Germinal center (tissue), 1 donor: ENCODE results near the gene MAP9.
"Not testable (repeated sequence)": the region's sequence is repeated elsewhere in the genome, so short reads cannot be mapped to it uniquely, and the experiment has no call there.

Experiments used
- DNase-seq: peaks from one replicate; pipeline ENCODE4 v3.0.0; 2012; ENCODE audit warnings: mixed read lengths, low spot score

Gene MAP9

DNA sequence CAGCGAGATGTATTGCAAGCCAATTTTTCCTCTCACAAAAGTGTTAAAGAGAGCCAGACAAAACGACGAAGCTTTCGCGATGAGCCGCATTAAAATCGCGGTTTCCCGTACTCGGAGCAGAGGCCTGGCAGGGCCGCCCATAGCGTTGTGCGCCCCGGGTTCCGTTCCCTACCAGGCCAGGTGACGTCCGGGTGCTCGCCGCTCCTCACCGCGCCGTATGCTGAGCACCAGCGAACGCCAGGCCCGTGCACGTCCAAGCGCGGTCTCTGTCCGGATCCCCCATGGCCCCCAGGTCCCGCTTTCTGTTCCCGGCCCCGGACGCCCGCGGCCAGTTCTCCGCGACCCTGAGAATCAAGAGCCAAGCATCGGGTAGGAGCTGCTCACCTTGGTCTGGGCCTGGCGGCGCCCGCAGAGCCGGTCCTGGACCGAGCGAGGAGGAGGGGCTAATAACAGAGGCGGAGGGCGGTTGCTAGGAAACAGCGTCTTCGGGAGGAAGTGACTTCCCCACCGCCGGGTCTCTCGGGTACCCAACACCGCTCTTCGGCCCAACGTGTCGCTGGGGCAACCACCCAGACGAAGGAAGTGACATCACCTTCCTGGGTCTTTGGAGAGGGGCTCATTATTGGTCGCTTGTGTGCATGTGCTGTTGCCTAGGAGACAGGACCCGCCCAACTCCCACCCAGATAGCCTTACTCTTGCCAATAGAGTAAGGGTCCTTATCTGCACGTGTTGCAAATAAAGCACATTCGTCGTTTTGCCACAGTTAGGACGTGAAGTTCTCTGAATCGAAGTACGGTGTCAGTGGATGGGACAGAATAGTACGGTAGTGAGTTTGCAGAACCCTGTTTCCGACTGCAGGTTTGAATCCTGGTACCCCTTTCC, at the start of gene MAP9:
Gene MAP9 (minus strand): TSS at position 579 of the 882 bp plus-strand sequence. CDS start 1,115 bp downstream, outside the sequence.
- DNase-seq = peak; percentile 89

- not testable (repeated sequence) for DNase-seq
Observed at GRCh38 chr4:155424778-155425177, 48.0 kb upstream of the MAP9 start.

DNA sequence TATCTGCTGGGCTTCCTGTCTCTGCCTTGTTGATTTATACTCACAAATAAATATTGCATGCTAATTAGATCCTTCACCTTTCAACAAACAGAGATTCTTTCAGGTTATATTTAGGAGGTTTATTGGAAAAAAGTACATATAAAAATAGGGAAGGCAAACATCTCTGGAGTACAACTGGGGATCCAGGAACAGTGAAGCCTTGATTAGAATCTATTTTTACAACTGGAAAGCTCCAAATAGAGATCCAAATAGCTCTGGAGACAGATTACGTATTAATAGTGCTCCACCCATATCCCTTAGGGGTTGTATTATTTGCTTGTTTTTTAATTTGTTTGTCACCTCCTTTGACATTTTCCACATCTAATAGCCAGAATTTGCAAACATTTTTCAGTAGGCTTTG, 46.9 kb upstream of the MAP9 start:
- DNase-seq = no peak

- no peak for DNase-seq
Observed at GRCh38 chr4:155419266-155419665, 42.5 kb upstream of the MAP9 start.

DNA sequence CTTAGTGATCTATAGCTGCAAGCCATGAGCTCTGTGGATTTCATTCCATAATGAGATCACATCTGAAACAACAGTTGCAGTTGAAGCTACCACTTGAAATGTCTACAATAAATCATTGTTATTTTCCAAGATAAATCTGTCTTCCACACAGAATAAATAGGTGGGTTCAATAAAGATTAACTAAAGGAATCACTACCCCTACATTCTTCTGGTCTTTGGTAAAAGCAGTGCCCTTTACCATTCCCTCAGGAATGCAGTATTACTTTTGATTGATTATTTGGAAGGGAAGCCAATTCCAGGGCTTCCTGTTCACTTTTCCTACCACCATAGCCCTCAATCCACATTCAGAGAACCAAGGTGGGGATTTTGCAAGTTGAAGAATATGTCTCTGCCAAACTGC, 38.9 kb upstream of the MAP9 start:
- no peak for DNase-seq

- no peak for DNase-seq
Observed at GRCh38 chr4:155413451-155413850, 36.7 kb upstream of the MAP9 start.

DNA sequence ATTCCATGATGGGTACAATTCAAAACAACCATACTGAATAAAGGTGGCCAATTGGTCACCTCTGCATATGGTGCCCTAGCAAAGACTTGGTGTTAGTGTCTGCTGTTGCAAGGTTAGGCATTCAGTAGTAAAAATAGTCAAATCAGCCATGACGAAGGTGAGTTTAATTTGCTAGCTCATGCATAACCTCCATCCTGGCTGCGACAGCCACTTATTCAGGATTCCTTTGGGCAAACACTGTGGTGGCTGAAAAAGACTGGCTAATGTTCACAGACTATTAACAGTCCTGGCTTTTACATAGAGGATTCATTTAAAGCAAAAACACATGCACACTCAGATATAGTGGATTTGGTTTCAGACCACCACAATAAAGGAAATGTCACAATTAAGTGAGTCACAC, 34.8 kb upstream of the MAP9 start:
- DNase-seq = no peak

DNA sequence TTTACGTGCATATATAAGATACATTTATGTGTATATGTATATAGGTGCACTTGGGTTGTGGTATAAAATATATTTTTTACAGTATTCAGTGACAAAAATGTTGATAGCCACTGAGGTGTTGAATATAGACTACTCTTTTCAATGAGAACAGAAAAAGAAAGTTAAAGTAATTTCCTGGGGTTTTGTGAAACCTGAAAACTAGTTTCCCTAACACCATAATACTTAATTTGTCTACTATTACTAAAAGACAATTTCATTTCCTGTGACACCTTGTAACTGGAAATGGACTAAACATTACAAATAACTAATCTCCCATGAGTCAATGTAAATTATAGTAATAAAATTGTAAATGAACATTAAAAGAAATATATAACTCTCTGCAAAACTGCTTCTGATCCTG, 32.0 kb upstream of the MAP9 start:
- no peak for DNase-seq

DNA sequence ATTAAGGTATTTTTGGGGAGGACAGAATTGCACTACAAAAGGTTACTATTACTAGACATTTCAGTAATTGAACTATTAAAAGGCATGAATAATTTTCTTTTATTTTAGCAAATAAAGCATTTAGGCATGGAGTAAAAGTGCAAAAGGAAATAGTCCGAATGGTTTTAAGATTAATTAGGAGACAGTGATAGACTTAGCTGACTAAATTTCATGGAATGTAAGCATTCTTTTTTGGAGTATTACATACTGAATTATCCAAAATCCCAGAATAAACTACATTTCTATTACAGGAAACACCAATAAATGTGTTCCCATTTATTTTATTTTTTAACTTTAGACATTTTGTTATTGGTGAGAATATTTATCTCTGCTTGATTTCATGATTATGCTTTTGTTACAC, 30.7 kb upstream of the MAP9 start:
- DNase-seq = no peak

- no peak for DNase-seq
Observed at GRCh38 chr4:155405059-155405458, 28.3 kb upstream of the MAP9 start.

GRCh38 chr4:155403886-155404285, 27.1 kb upstream of the MAP9 start:
- DNase-seq = no peak

DNA sequence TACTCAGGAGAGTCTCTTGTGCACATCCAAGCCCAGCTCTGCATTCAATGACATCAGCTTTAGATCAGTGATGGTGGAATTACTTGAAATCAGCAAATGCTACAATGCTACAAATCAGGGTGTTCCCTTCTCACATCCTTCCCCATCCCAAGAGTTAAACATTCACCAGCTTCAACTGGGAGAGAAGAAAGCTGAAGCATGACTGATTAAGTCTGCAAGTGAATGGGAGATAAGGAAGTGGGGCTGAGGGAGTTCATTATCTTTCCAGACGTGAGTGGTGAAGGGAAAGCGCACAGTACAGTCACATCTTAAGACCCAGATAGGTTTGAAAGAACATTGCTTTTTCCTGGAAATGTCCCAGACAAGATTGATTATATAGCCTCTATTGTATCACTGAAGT, 26.2 kb upstream of the MAP9 start:
- no peak for DNase-seq

DNA sequence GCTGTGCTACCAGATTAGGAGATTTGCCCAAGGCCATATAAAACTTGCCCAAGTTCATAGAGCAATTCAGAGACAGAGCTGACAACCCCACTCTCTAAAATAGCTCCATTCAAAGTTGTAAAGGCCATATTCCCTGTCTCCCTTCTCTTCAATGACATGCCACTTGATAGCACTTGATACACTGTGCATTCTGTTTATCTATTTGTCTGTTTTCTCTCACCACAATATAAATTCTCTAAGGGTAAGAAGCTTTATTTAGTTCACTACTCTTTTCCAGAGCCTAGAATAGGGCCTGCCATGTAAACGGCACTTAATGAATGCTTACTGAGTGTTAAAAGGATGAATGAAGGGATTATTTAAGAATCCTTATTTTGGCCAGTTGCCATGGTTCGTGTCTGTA, 24.1 kb upstream of the MAP9 start:
- DNase-seq = no peak

- no peak for DNase-seq
Observed at GRCh38 chr4:155399974-155400697, 23.4 kb upstream of the MAP9 start.

- DNase-seq = no peak
Observed at GRCh38 chr4:155392481-155393184, 15.9 kb upstream of the MAP9 start.

- no peak for DNase-seq
Observed at GRCh38 chr4:155391932-155392331, 15.2 kb upstream of the MAP9 start.

- DNase-seq = no peak
Observed at GRCh38 chr4:155388162-155388561, 11.4 kb upstream of the MAP9 start.

DNA sequence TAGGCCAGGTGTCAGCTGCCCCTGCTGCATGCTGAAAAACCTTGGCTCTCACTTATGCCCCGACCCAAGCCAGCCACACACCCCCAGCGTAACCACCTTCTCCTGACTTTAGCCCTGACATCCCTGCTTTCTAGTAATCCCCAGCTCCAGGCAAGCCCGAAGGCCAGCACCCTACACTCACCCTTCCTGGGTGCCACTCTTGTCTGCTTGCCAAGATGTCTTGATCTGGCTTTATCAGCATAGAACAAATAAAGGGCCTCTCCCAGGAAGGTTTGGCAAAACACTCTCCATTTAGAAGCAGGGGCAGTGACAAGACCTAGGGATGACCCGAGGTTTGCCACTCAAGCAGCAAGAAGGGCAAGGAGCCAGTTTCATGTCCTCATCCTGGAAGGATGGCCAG, 6.8 kb upstream of the MAP9 start:
- DNase-seq = no peak

DNA sequence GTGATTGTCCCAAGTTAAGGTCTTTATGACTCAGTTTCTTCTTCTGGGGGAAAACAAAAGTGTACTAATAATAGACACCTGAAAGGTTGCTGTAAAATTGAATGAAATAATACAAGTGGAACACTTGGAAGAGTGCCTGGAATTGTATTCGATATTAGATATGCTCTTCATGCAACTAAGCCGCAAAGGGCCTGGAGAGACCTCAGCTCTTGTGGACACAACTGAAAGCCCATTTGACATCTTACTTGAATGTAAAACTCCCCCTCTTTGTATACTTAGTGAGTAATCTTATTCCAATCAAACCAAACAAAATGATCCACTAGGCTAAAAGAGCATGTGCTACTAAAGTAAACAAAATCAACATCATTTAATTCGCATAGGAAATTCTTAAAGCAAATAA, 511 bp upstream of the MAP9 start:
- no peak for DNase-seq

- no peak for DNase-seq
Observed at GRCh38 chr4:155371432-155372043, 5.2 kb downstream of the MAP9 start.

GRCh38 chr4:155367608-155368007, 9.2 kb downstream of the MAP9 start:
- DNase-seq = no peak

GRCh38 chr4:155353923-155354540, 22.7 kb downstream of the MAP9 start:
- DNase-seq = peak; percentile 17
